KMS-11 (cell line): ENCODE measurements around the gene KRT1.

Experiments used
- H2AFZ ChIP-seq: fragments of 200-600 bp; sonication (generic); 2 replicates; pipeline ENCODE4 v1.6.1; 2016; ENCODE audit warnings: antibody characterized with exemption, mixed run types, low read depth
- H3K27ac ChIP-seq: fragments of 200-600 bp; sonication (generic); 2 replicates; pipeline ENCODE4 v1.6.1; 2016; ENCODE audit warnings: mild to moderate bottlenecking, mixed run types
- H3K27me3 ChIP-seq: fragments of 200-600 bp; sonication (generic); 2 replicates; pipeline ENCODE4 v1.6.1; 2017; ENCODE audit warnings: mild to moderate bottlenecking, low read depth, mixed run types, moderate library complexity; ENCODE audit not compliant: insufficient read depth
- H3K36me3 ChIP-seq: fragments of 200-600 bp; sonication (generic); 2 replicates; pipeline ENCODE4 v1.6.1; 2017; ENCODE audit warnings: mild to moderate bottlenecking, mixed run types; ENCODE audit not compliant: insufficient read depth
- H3K4me1 ChIP-seq: fragments of 200-600 bp; sonication (generic); 2 replicates; pipeline ENCODE4 v1.6.1; 2016; ENCODE audit warnings: mild to moderate bottlenecking, low read depth, mixed run types; ENCODE audit not compliant: poor library complexity, severe bottlenecking
- H3K4me2 ChIP-seq: fragments of 200-600 bp; sonication (generic); 2 replicates; pipeline ENCODE4 v1.7.0; 2016; ENCODE audit warnings: mild to moderate bottlenecking, mixed run types
- H3K4me3 ChIP-seq: fragments of 200-600 bp; sonication (generic); IDR thresholded peaks from 2 replicates; pipeline ENCODE4 v1.6.1; 2017; ENCODE audit warnings: low read depth, low read length, mixed read lengths; ENCODE audit not compliant: insufficient read depth
- H3K79me2 ChIP-seq: fragments of 200-600 bp; sonication (generic); 2 replicates; pipeline ENCODE4 v1.6.1; 2016; ENCODE audit warnings: low read depth, mixed run types; ENCODE audit not compliant: insufficient read depth
- H3K9ac ChIP-seq: fragments of 200-600 bp; sonication (generic); 2 replicates; pipeline ENCODE4 v1.6.1; 2016; ENCODE audit warnings: mild to moderate bottlenecking, mixed run types
- H4K20me1 ChIP-seq: fragments of 200-600 bp; sonication (generic); 2 replicates; pipeline ENCODE4 v1.6.1; 2016; ENCODE audit warnings: mild to moderate bottlenecking, mixed run types; ENCODE audit not compliant: insufficient read depth
- TF ChIP-seq, protein P1 (sequence below): fragments of 200-600 bp; sonication (generic); conservative IDR thresholded peaks from 2 replicates; pipeline ENCODE4 v1.6.1; 2017; ENCODE audit warnings: low read depth, mild to moderate bottlenecking, antibody characterized with exemption, low read length, moderate library complexity, mixed read lengths

KRT1 gene

GRCh38 chr12:52710730-52711129 lies 30.5 kb upstream of the KRT1 start:
- H3K4me1 ChIP-seq, result no peaks in the 10 kb centered on the region
- no peak overlapping the region for H3K4me2 ChIP-seq
- no peaks in the 10 kb centered on the region for H4K20me1 ChIP-seq
- H3K9ac ChIP-seq, result no peak overlapping the region
- H3K36me3 ChIP-seq, result no peaks in the 10 kb centered on the region
- H3K27ac ChIP-seq, result no peak overlapping the region
- no peak overlapping the region for H2AFZ ChIP-seq
- TF ChIP-seq, protein P1, sequence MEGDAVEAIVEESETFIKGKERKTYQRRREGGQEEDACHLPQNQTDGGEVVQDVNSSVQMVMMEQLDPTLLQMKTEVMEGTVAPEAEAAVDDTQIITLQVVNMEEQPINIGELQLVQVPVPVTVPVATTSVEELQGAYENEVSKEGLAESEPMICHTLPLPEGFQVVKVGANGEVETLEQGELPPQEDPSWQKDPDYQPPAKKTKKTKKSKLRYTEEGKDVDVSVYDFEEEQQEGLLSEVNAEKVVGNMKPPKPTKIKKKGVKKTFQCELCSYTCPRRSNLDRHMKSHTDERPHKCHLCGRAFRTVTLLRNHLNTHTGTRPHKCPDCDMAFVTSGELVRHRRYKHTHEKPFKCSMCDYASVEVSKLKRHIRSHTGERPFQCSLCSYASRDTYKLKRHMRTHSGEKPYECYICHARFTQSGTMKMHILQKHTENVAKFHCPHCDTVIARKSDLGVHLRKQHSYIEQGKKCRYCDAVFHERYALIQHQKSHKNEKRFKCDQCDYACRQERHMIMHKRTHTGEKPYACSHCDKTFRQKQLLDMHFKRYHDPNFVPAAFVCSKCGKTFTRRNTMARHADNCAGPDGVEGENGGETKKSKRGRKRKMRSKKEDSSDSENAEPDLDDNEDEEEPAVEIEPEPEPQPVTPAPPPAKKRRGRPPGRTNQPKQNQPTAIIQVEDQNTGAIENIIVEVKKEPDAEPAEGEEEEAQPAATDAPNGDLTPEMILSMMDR, result no peak
- H3K27me3 ChIP-seq, result peaks cover 14% of the 10 kb centered on the region; the same call in 1 of the 2 replicates
- H3K79me2 ChIP-seq, result no peaks in the 10 kb centered on the region
- no peak overlapping the region for H3K4me3 ChIP-seq

GRCh38 chr12:52708010-52708409 lies 27.8 kb upstream of the KRT1 start:
- Histone ChIP-seq H3K4me2 (no peak overlapping the region), H3K9ac (no peak overlapping the region), H3K36me3 (no peaks in the 10 kb centered on the region), H3K79me2 (no peaks in the 10 kb centered on the region), H3K4me1 (no peaks in the 10 kb centered on the region), H2AFZ (no peak overlapping the region), H3K27ac (no peak overlapping the region), H4K20me1 (no peaks in the 10 kb centered on the region), H3K4me3 (no peak overlapping the region), H3K27me3 (peaks cover 8% of the 10 kb centered on the region; the same call in 1 of the 2 replicates)
- TF ChIP-seq, protein P1, result no peak

GRCh38 chr12:52704464-52704863 lies 24.3 kb upstream of the KRT1 start:
- Histone ChIP-seq H3K4me2 (no peak overlapping the region), H3K4me3 (no peak overlapping the region), H3K36me3 (no peaks in the 10 kb centered on the region), H3K9ac (no peak overlapping the region), H2AFZ (no peak overlapping the region), H3K27me3 (peaks cover 12% of the 10 kb centered on the region; the same call in 1 of the 2 replicates), H4K20me1 (no peaks in the 10 kb centered on the region), H3K79me2 (no peaks in the 10 kb centered on the region), H3K27ac (no peak overlapping the region), H3K4me1 (no peaks in the 10 kb centered on the region)
- TF ChIP-seq, protein P1, result no peak

GRCh38 chr12:52703878-52704277 lies 23.7 kb upstream of the KRT1 start:
- no peak overlapping the region for H3K9ac ChIP-seq
- H3K4me3 ChIP-seq, result no peak overlapping the region
- H3K4me2 ChIP-seq, result no peak overlapping the region
- no peak overlapping the region for H2AFZ ChIP-seq
- H3K27me3 ChIP-seq, result peaks cover 15% of the 10 kb centered on the region; the same call in 1 of the 2 replicates
- no peaks in the 10 kb centered on the region for H3K79me2 ChIP-seq
- no peak overlapping the region for H3K27ac ChIP-seq
- H4K20me1 ChIP-seq, result no peaks in the 10 kb centered on the region
- no peaks in the 10 kb centered on the region for H3K36me3 ChIP-seq
- TF ChIP-seq, protein P1, result no peak
- H3K4me1 ChIP-seq, result no peaks in the 10 kb centered on the region
